A673 (cell line): Measurements from ENCODE around the gene SFTPB. TPM values are rescaled to one million over a fixed set of nuclear protein-coding genes. Genes with fewer than 3 reads are reported as not detected.

Experiments
- BruUV-seq: library from RNA; stranded (reverse); fragments of 400-500 nt; replicated peaks from 2 replicates; lab custom pipeline; 2021; lab: Mats Ljungman, UMichigan
- CTCF ChIA-PET: fragments of 300-600 bp; sonication (Branson Sonifier 250); formaldehyde crosslinking; loops from one replicate; lab custom pipeline; 2022; ENCODE audit warnings: antibody characterized with exemption; lab: Charles Lee
- POLR2A ChIA-PET: fragments of 300-600 bp; sonication (Branson Sonifier 250); formaldehyde crosslinking; loops from one replicate; lab custom pipeline; 2022; ENCODE audit warnings: antibody characterized with exemption; ENCODE audit not compliant: low non-redundant PET; lab: Charles Lee
- DNase-seq: peaks from one replicate; pipeline ENCODE4 v3.0.0-alpha.2; 2015; ENCODE audit warnings: low spot score
- H3K27ac ChIP-seq: fragments of 200-600 bp; sonication (generic); 2 replicates; pipeline ENCODE4 v1.5.1; 2016; ENCODE audit warnings: mixed run types, low read depth, mild to moderate bottlenecking, mixed read lengths, antibody characterized with exemption, low read length; ENCODE audit not compliant: poor library complexity, severe bottlenecking
- H3K27me3 ChIP-seq: fragments of 200-600 bp; sonication (generic); replicated peaks from 2 replicates; pipeline ENCODE4 v1.6.1; 2017; ENCODE audit warnings: mixed run types, low read depth, mild to moderate bottlenecking, mixed read lengths, antibody characterized with exemption, low read length; ENCODE audit not compliant: insufficient read depth, poor library complexity
- H3K36me3 ChIP-seq: fragments of 200-600 bp; sonication (generic); 2 replicates; pipeline ENCODE4 v1.6.1; 2016; ENCODE audit warnings: mixed run types, mild to moderate bottlenecking, mixed read lengths, antibody characterized with exemption, low read length; ENCODE audit not compliant: insufficient read depth, poor library complexity, severe bottlenecking
- H3K4me1 ChIP-seq: fragments of 200-600 bp; sonication (generic); 2 replicates; pipeline ENCODE4 v1.6.1; 2017; ENCODE audit warnings: mixed run types, mild to moderate bottlenecking, mixed read lengths, antibody characterized with exemption, low read length; ENCODE audit not compliant: insufficient read depth, poor library complexity, severe bottlenecking
- H3K4me3 ChIP-seq: fragments of 200-600 bp; sonication (generic); 2 replicates; pipeline ENCODE4 v1.5.1; 2016; ENCODE audit warnings: low read depth, mixed run types, mild to moderate bottlenecking, mixed read lengths, low read length; ENCODE audit not compliant: poor library complexity, severe bottlenecking
- H3K9me3 ChIP-seq: fragments of 200-600 bp; sonication (generic); 2 replicates; pipeline ENCODE4 v1.6.1; 2016; ENCODE audit warnings: mixed run types, low read depth, mild to moderate bottlenecking, mixed read lengths, antibody characterized with exemption, low read length; ENCODE audit not compliant: poor library complexity, severe bottlenecking
- EZH2 ChIP-seq: fragments of 200-600 bp; sonication (generic); IDR thresholded peaks from 2 replicates; pipeline ENCODE4 v1.6.1; 2017; ENCODE audit warnings: borderline replicate concordance, low read depth, mild to moderate bottlenecking, mixed read lengths, antibody characterized with exemption, low read length; ENCODE audit not compliant: poor library complexity, severe bottlenecking
- intact Hi-C: fragments of 100-400 bp; cut with micrococcal nuclease; formaldehyde crosslinking; loops from one replicate; pipeline ENCODE4 v1.10.0; 2022; ENCODE audit not compliant: unreplicated experiment
- total RNA-seq: library from RNA; stranded (reverse); gene quantifications from 2 replicates; pipeline ENCODE4 v1.2.3, GENCODE V29; 2021
- TF ChIP-seq, protein P1 (sequence below): fragments of 300-800, 200-600 bp; sonication (generic); conservative IDR thresholded peaks from 2 replicates; pipeline ENCODE4 v1.5.1; 2017; ENCODE audit warnings: low read depth, mild to moderate bottlenecking, antibody characterized with exemption, low read length, moderate library complexity, mixed read lengths

Gene SFTPB
- total RNA-seq, 1 experiment from 2014 or later: not detected

GRCh38 chr2:85681372-85681763 is 13.4 kb upstream of the SFTPB start:
- no peak overlapping the region for H3K27ac ChIP-seq
- no peak for DNase-seq
- no peaks in the 10 kb centered on the region for H3K36me3 ChIP-seq
- TF ChIP-seq, protein P1, sequence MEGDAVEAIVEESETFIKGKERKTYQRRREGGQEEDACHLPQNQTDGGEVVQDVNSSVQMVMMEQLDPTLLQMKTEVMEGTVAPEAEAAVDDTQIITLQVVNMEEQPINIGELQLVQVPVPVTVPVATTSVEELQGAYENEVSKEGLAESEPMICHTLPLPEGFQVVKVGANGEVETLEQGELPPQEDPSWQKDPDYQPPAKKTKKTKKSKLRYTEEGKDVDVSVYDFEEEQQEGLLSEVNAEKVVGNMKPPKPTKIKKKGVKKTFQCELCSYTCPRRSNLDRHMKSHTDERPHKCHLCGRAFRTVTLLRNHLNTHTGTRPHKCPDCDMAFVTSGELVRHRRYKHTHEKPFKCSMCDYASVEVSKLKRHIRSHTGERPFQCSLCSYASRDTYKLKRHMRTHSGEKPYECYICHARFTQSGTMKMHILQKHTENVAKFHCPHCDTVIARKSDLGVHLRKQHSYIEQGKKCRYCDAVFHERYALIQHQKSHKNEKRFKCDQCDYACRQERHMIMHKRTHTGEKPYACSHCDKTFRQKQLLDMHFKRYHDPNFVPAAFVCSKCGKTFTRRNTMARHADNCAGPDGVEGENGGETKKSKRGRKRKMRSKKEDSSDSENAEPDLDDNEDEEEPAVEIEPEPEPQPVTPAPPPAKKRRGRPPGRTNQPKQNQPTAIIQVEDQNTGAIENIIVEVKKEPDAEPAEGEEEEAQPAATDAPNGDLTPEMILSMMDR: no peak
- no peak for TF ChIP-seq EZH2
- no peaks in the 10 kb centered on the region for H3K4me1 ChIP-seq
- H3K27me3 ChIP-seq: no peaks in the 10 kb centered on the region
- intact Hi-C loops: no loop called here
- no peak overlapping the region for H3K4me3 ChIP-seq
- H3K9me3 ChIP-seq: no peaks in the 10 kb centered on the region
- no TSS peak for BruUV-seq
- POLR2A ChIA-PET: no interaction called here
- CTCF ChIA-PET: interaction anchor here (0.6 to 0.9 kb wide), 2 partner anchors 32 to 48 kb away, joined by 3 to 4 read pairs; no protein-coding TSS in a partner anchor

DNA sequence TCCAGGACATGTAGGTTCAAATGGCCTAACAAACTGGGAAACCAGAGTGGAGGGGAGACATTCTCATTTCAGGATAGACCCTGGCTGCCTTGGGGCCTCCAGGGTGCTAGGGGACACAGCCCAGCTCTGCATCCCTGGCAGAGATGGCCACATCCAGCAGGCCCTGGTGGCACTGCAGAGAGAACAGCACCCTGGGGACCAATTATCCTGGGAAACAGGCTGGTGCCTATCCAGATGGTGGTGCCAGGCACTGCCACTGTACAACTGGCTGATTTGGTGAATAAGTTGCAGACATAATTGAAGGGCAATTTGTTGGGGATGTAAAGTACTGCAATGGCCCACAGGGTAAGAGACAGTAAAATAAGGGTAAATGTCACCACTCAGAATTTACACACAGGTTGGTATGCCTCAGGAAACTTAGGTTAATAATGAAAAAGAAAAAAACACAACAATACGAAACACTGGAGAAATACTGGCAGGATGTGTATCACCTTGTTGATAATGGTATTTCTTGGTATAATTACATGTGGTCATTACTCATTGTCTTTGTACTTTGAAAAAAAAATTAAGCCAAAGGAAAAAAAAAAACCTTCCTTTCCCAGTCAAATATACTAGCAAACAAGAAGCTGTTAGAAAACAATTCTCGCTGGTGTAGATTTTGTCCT is 12.8 kb upstream of the SFTPB start:
- Histone ChIP-seq H3K36me3 (no peaks in the 10 kb centered on the region), H3K4me3 (no peak overlapping the region), H3K27ac (no peak overlapping the region), H3K27me3 (no peaks in the 10 kb centered on the region), H3K9me3 (no peaks in the 10 kb centered on the region), H3K4me1 (no peaks in the 10 kb centered on the region)
- peak; percentile 38 for DNase-seq
- no TSS peak for BruUV-seq
- TF ChIP-seq, protein P1: no peak
- TF ChIP-seq EZH2: no peak
- intact Hi-C loops: no loop called here
- ChIA-PET CTCF (interaction anchor here (0.6 to 0.9 kb wide), 2 partner anchors 32 to 48 kb away, joined by 3 to 4 read pairs; no protein-coding TSS in a partner anchor), POLR2A (no interaction called here)

DNA sequence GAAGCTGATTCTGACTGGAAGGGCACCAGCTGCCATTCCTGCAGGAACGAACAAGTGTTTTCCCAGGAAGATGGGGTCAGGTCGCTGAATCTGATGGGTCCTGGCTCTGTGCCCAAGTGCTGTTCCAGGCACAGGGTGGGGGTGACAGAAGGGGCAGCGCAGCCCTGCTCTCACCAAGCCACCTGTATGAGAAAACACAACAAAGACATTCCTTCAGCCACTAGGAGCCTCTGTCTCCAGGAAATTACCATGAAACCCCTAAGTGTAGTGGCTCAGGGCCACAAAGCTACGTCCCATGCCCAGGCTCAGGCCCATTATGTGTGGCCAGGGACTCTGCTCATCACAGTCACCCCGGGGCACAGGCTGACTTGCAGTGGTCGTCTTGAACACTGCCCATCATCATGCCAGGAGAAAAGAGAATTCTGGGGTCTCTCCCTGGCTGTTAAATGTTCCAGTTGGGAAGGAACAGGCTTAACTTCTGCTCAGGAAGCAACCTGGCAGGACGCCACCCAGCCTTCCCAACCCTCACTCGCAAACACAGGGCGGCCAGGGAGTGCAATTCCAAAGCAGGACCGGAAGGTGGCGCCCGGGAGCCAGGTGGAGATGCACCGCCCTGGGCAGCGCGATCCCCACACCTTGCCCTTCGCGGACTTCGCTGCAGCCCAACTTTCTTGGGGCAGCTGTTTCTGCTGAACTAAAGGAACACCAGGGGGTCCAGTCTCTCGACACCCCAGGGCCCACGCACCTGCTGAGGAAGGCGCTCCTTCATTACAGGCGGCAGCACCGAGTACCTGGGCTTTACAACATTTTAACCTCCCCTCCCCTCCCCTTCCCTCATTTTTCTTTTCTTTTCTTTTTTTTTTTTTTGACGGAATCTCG is 11.0 kb upstream of the SFTPB start:
- no peak overlapping the region for H3K4me3 ChIP-seq

More for the DNA sequence above, 11.0 kb upstream of the SFTPB start:
- ChIA-PET POLR2A (no interaction called here), CTCF (interaction anchor here (0.7 to 1.7 kb wide), 5 partner anchors 17 to 50 kb away, joined by 4 to 15 read pairs (median 10); no protein-coding TSS in a partner anchor)
- Histone ChIP-seq H3K9me3 (no peaks in the 10 kb centered on the region), H3K4me1 (no peaks in the 10 kb centered on the region), H3K27ac (no peak overlapping the region), H3K27me3 (no peaks in the 10 kb centered on the region), H3K36me3 (no peaks in the 10 kb centered on the region)
- no peak for TF ChIP-seq EZH2
- TF ChIP-seq, protein P1: peak; percentile 97
- intact Hi-C loops: loop anchor here (2.0 to 5.0 kb wide), 2 partner anchors 28 to 133 kb away; no protein-coding TSS in a partner anchor
- no TSS peak for BruUV-seq
- peak; percentile 87 for DNase-seq
